ENCODE measurements around the gene COL19A1. TPM values are rescaled to one million over a fixed set of nuclear protein-coding genes. Genes with fewer than 3 reads are reported as not detected.

The COL19A1 gene
- polyA plus RNA-seq, 1 of the 3 experiments (the other 2 are of a cell fraction), result 0.15 TPM

GRCh38 chr6:70221715-70222438 is 355.5 kb downstream of the COL19A1 start:
- no peak overlapping the region for H3K9ac ChIP-seq
- H2AFZ ChIP-seq (ENCODE audit: low read depth), result no peak overlapping the region
- H3F3A ChIP-seq (replicated peaks; ENCODE audit: insufficient read depth), result no peaks in the 10 kb centered on the region
- 60% methylated on average over 6 of the region's 6 CpGs for WGBS (ENCODE audit: low lambda C conversion rate)
- POLR2A ChIA-PET, result no interaction called here
- H3K27me3 ChIP-seq (ENCODE audit: insufficient read depth), result peaks cover 8% of the 10 kb centered on the region; the same call in 1 of the 2 replicates
- no peaks in the 10 kb centered on the region for H3K9me3 ChIP-seq
- H3K4me3 ChIP-seq (ENCODE audit: low read depth in 2 of 2, low read length in 1 of 2), result no peak overlapping the region
- H3K9me2 ChIP-seq, result no peaks in the 10 kb centered on the region
- no peak for DNase-seq
- H3K4me1 ChIP-seq (ENCODE audit: control insufficient read depth in 1 of 2, insufficient read depth in 2 of 2, low read depth in 1 of 2, low read length in 1 of 2), result no peaks in the 10 kb centered on the region; a peak in 2 of 4 replicates
- CTCF ChIA-PET, result interaction anchor here (0.6 to 6.2 kb wide), 44 partner anchors 10 to 795 kb away, joined by 3 to 104 read pairs (median 6); partner anchors contain the start of genes B3GAT2 and COL9A1
- H4K20me1 ChIP-seq (ENCODE audit: insufficient read depth), result no peaks in the 10 kb centered on the region
- no peaks in the 10 kb centered on the region for H3K36me3 ChIP-seq (replicated peaks in 1 of 2; ENCODE audit: control insufficient read depth in 1 of 2, insufficient read depth in 2 of 2, low read length in 1 of 2)
- no peak overlapping the region for H3K27ac ChIP-seq (ENCODE audit: low read depth in 2 of 2, low read length in 1 of 2)
- TF ChIP-seq GABPA (IDR thresholded peaks at IDR 0.05; ENCODE audit: low read depth) (no peak), ZBTB33 (IDR thresholded peaks at IDR 0.05; ENCODE audit: borderline replicate concordance, low read depth) (no peak), SMC3 (IDR thresholded peaks at IDR 0.05; ENCODE audit: low read depth, low read length) (no peak), FOSL2 (IDR thresholded peaks at IDR 0.05; ENCODE audit: borderline replicate concordance, low read depth) (no peak), JUND (IDR thresholded peaks at IDR 0.05) (no peak), RCOR1 (IDR thresholded peaks at IDR 0.05; ENCODE audit: low read length) (no peak), FOXJ3 (CRISPR knock-in tag; IDR thresholded peaks at IDR 0.05) (no peak), SIN3A (IDR thresholded peaks at IDR 0.05; ENCODE audit: borderline replicate concordance, low read depth, low read length) (no peak), EP300 (IDR thresholded peaks at IDR 0.05; ENCODE audit: borderline replicate concordance in 1 of 2, low read depth in 1 of 2, low read length in 1 of 2) (no peak), USF1 (IDR thresholded peaks at IDR 0.05; ENCODE audit: borderline replicate concordance, low read depth) (no peak), TAF1 (IDR thresholded peaks at IDR 0.05; ENCODE audit: borderline replicate concordance, low read depth, low read length) (no peak), YY1 (IDR thresholded peaks at IDR 0.05; ENCODE audit: low read depth) (no peak), TCF12 (IDR thresholded peaks at IDR 0.05) (no peak), RXRA (IDR thresholded peaks at IDR 0.05; ENCODE audit: borderline replicate concordance, low read depth) (no peak), CHD2 (IDR thresholded peaks at IDR 0.05; ENCODE audit: low read length, partially characterized antibody) (no peak), MEF2A (IDR thresholded peaks at IDR 0.05; ENCODE audit: borderline replicate concordance, low read depth) (no peak), NFIC (IDR thresholded peaks at IDR 0.05; ENCODE audit: borderline replicate concordance) (no peak)
- no peaks in the 10 kb centered on the region for H3K79me2 ChIP-seq (ENCODE audit: insufficient read depth)
- H3K4me2 ChIP-seq, result no peak overlapping the region

All from SK-N-SH (cell line).